HG03457 (cell line): Measurements from ENCODE around the gene LCP2.

Experiments
- ATAC-seq: cut with Tn5 transposase; IDR thresholded peaks from one replicate; pipeline ENCODE4 v1.9.1; 2021; ENCODE audit warnings: moderate number of reproducible peaks; ENCODE audit not compliant: unreplicated experiment

Gene LCP2

DNA sequence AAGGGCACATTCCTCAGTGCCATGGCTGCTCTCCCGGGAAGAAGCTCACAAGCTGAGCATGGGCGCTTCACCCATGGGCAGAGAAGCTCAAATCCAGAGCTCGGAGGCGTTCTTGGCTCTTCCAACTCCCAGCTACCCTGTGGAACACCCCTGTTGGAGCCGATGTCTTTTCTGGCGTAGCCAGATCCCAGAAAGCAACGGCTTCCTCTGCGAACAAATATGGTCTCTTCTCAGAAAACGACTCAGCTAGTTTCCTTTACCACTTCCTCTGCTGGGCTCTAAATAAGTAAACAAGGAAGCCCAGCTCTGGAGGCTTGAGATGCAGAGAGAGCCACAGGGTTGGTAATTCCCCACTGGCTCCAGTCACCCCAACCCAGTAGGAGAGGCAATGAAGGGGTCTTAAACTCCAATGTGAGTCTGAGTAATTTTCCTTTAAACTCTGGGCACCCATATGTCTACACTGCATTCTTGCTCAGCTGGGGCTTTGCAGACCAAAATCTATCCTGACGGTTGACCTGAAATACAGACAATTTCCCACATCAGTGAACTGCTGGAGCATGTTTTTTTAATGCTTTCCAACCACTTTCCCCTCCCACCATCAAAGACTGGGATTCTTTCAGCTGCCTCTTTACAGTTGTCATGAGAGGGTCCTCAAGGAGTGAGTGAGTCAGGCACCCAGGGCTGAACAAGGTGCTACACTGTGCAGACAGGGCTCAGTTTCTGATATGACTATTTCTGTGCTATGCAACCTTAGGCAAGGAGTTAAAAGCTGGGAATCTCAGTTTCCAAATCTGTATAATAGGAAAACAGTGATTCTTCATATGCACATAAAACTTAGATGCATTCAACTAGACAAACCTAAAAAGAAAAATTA is at the start of gene LCP2:
Gene LCP2 (minus strand): TSS at position 189 of the 874 bp plus-strand sequence. CDS start 166 bp downstream, at position 23.
- peak; percentile 39 for ATAC-seq

GRCh38 chr5:170347022-170347567 is 49.5 kb upstream of the LCP2 start:
- ATAC-seq, result no peak

GRCh38 chr5:170345971-170346370 is 48.4 kb upstream of the LCP2 start:
- ATAC-seq, result no peak

DNA sequence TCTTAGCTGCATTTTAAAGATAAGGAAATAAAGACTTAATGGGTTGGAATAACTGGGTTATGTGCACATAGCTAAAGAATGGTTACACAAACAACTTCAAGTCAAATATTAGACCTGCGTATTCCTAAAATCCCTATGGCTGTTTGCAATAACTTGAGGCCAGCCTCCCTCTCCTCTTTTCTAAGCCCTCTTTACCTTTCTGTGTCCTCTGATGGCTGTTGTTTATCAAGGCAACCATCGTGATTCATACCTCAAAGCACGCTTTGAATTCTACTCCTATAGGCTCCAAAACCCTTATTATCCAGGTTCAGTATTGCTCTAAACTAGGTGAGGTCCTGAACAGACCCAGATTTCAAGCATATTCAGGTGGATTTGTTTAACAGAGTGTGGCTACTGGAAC is 45.6 kb upstream of the LCP2 start:
- ATAC-seq, result no peak

DNA sequence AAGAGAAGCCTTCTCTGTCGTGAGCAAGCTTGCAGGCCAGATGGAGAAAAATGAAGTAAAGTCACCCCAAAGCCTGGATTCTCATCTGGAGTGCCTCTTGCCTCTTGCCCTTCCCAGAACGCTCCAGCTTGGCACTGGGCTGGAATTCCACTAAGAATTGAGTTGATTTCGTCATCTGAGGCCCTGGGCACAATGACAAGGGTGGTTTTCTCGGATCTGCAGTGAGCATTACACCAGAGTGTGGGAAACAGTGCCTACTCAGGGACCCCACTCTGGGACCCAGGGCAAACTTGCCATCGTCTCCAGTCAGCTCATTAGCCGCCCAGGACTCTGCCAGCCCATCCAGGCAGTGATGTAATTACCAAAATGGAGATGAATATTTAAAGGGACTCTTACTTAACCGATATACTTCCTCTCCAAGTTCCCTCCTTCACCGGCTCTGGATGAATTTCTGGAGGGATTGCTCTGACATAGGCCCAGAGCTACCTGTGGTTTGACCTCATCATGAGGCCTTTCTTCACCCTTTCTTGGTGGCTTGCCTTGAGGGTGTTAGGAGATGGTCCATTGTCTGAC is 44.7 kb upstream of the LCP2 start:
- ATAC-seq, result no peak

GRCh38 chr5:170341545-170341944 is 44.0 kb upstream of the LCP2 start:
- no peak for ATAC-seq

- ATAC-seq, result no peak
Observed at GRCh38 chr5:170339780-170340167, 42.2 kb upstream of the LCP2 start.

GRCh38 chr5:170338933-170339779 is 41.6 kb upstream of the LCP2 start:
- ATAC-seq, result peak; percentile 56

GRCh38 chr5:170338291-170338690 is 40.7 kb upstream of the LCP2 start:
- ATAC-seq, result no peak

- ATAC-seq, result no peak
Observed at GRCh38 chr5:170337045-170337733, 39.6 kb upstream of the LCP2 start.

GRCh38 chr5:170336065-170336464 is 38.5 kb upstream of the LCP2 start:
- no peak for ATAC-seq

DNA sequence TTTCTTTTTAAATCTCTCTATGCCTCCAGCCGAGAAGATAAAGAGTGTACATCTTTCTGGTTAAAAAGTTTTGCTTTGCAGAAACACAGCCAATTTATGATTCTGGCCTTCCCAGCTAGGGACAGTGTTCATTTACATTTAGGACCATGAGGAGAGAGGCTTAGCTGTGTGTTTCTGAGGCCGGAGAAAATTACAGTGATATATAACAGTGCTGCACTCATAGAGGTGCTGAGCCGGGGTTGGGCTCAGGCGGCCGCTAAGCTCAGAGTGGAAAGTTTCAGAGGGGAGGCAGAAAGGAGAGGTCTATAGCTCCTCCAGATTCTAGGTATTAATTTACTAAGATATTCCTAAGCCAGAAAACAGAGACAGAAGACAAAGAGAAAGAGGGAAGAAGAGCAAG is 37.0 kb upstream of the LCP2 start:
- no peak for ATAC-seq

- no peak for ATAC-seq
Observed at GRCh38 chr5:170333161-170333910, 35.8 kb upstream of the LCP2 start.

- no peak for ATAC-seq
Observed at GRCh38 chr5:170332058-170332457, 34.5 kb upstream of the LCP2 start.

GRCh38 chr5:170330568-170331054 is 33.0 kb upstream of the LCP2 start:
- no peak for ATAC-seq

DNA sequence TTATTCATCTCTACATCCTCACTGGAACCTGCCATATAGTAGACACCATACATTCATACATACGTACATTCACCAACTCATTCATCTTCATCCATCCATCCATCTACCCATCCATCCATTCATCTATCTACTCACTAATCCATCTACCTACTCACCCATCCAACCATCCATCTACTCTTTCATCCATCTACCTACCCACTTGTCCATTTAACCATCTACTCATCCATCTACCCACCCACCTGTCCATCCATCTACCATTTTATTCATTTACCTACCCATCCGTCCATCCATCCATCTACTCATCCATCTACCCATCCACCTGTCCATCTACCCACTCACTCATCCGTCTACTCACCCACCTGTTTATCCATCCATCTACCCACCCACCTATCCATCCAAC is 31.9 kb upstream of the LCP2 start:
- no peak for ATAC-seq

DNA sequence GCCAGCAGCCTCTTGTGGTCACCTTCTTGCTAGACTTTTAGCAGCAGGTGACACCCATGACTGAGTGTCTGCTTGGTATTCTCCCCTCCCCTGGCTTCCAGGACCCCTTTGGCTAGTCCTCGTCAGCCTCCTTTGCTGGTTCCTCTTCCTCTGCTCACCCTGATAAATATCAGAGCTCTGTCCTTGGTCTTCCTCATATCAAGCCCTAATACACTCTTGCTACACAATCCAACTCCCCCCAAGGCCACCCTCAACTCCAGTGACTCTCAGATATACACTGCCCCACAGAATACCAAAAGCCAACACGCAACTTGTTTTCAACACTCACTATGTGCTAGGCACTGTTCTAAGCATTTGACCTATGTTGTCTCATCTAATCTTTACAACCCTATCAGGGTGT is 30.3 kb upstream of the LCP2 start:
- no peak for ATAC-seq

- ATAC-seq, result no peak
Observed at GRCh38 chr5:170327168-170327567, 29.6 kb upstream of the LCP2 start.

DNA sequence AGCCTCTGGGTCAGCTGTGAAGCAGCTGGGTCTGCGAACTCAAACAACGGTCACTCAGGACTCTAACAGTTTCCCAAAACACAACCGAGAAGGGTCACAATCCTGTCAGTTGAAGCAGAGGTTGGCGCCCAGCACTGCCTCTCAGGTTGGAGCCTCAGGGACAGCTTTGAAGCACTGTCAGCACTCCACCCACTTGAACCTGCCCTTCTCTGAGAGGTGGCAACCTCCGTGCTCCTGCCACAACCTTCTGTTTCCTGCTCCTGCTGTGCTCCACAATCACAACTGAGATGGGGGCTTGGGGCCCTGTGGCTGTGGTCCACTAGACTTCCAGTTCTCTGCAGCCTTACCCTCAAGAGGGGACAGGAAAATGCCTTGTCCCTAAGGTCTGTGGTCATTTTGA is 21.7 kb upstream of the LCP2 start:
- no peak for ATAC-seq

GRCh38 chr5:170317499-170317898 is 19.9 kb upstream of the LCP2 start:
- no peak for ATAC-seq
